ENCODE data around the gene CCDC33.

DNA sequence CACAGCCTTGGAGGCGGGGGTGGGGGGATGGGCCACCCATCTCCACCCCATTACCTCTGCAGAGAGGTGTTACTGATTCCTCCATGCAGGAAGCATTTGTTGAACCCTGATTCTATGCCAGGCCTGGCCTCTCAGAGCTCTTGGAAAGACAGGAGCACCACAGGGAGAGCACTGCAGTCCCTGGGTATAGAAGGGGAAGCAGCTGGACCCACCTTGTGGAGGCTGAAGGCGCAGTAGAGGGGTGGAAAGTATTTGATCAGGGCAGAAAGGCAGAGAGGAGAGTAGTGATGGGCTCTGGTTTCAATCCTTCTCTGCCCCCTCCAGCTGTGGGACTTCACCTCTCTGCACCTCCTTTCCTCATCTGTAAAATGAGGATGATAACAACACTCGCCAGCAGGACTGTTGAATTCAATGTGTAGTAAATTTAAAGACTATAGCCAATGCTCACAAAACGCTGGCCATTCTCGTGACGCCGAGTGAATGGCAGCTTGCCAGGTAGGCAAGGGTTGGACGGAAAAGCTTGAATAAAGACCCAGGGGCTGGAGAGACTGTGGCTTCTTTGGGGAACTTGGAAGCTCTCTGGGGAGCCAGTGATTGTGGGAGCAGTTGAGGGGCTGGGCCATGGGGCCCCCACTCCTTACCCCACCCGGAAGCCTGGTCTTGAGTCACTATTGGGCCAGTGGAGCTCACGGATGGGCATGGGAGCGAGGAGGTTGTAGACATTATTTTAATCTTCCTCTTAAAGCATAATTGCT lies 8.0 kb upstream of the CCDC33 start:
- TF ChIP-seq EZH2 (IDR thresholded peaks at IDR 0.05; ENCODE audit: insufficient read depth, low read length) = no peak
- TF ChIP-seq, protein P1, sequence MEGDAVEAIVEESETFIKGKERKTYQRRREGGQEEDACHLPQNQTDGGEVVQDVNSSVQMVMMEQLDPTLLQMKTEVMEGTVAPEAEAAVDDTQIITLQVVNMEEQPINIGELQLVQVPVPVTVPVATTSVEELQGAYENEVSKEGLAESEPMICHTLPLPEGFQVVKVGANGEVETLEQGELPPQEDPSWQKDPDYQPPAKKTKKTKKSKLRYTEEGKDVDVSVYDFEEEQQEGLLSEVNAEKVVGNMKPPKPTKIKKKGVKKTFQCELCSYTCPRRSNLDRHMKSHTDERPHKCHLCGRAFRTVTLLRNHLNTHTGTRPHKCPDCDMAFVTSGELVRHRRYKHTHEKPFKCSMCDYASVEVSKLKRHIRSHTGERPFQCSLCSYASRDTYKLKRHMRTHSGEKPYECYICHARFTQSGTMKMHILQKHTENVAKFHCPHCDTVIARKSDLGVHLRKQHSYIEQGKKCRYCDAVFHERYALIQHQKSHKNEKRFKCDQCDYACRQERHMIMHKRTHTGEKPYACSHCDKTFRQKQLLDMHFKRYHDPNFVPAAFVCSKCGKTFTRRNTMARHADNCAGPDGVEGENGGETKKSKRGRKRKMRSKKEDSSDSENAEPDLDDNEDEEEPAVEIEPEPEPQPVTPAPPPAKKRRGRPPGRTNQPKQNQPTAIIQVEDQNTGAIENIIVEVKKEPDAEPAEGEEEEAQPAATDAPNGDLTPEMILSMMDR (IDR thresholded peaks at IDR 0.05; ENCODE audit: insufficient read depth, low read depth, low read length) = no peak
